ENCODE measurements around the gene PIM3.

GRCh38 chr22:49914256-49914655, 46.3 kb upstream of the PIM3 start:
- TF ChIP-seq CTCF (IDR thresholded peaks at IDR 0.05): no peak
- TF ChIP-seq EP300 (IDR thresholded peaks at IDR 0.05): no peak

Measured in suprapubic skin (tissue), 3 donors.